ENCODE measurements around the gene TMEM109.

Gene TMEM109

DNA sequence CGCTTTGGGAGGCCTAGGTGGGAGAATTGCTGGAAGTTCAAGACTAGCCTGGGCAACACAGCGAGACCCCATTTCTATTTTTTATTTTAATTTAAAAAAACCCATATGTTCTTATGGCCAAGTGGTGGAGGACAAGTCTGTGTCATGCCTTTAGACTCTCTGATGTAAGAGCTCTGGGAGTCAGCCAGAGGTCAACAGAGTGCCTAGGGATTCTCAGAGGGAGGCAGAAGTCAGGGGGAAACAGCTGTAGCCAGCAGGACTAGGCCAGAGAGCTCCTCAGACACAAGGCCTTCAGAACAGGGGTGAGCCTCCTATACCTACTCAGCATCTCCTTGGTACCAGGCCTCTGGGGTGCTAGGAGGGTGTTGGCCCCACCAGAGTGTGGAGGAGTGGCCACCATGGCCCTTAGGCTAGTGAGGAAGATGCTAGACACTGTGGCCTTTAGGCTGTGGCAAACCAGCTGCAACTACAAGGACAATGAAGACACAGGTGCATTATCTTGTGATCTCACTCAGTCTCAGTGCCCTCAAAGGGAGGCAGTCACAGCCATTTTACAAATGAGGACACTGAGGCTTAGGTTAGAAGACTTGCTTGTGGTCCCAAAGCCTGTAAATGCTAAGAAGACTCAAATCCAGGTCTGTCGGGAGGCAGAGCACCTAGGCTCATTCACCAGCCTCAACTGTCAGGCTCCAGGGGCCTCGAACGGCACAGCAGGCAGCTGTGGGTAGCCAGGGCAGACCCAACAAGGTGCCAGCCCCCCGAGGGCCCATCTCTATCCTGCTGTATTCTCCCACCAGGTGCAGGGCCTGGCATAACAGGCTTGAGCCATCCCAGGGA lies 41.6 kb upstream of the TMEM109 start:
- Histone ChIP-seq H3K27ac (ENCODE audit: low read length) (no peak overlapping the region), H3K36me3 (ENCODE audit: control insufficient read depth in 1 of 2, insufficient read depth in 2 of 2, low read length in 2 of 2) (no peaks in the 10 kb centered on the region), H3K4me3 (ENCODE audit: low read depth in 1 of 2, low read length in 2 of 2) (no peak overlapping the region), H3K27me3 (ENCODE audit: low read depth, low read length) (no peaks in the 10 kb centered on the region), H3K9me3 (ENCODE audit: control insufficient read depth in 1 of 2, low read length in 2 of 2) (no peaks in the 10 kb centered on the region), H3K4me1 (ENCODE audit: control insufficient read depth in 1 of 2, insufficient read depth in 2 of 2, low read length in 2 of 2) (peaks cover 8 to 15% of the 10 kb centered on the region in 2 donors)

DNA sequence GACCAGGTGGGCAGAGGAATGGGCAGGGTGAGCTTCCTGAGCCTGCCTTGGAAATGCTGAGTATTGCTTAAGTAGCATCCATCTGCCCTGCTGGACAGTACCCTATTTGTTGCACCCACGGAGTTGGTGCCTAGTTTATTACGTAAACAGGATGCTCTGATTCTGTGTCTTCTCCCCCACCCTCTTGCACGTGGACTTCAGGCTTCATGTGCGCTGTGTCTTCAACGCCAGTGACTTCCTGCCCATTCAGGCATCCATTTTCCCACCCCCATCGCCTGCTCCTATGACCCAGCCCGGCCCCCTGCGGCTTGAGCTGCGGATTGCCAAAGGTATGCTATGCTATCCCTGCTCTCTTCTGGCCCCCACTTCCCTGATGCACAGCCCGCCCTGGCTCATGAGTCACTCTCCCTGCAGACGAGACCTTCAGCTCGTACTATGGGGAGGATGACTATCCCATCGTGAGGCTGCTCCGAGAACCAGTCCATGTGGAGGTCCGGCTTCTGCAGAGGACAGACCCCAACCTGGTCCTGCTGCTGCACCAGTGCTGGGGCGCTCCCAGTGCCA lies 40.9 kb upstream of the TMEM109 start:
- H3K4me1 ChIP-seq (ENCODE audit: control insufficient read depth in 1 of 2, insufficient read depth in 2 of 2, low read length in 2 of 2), result peaks cover 8 to 15% of the 10 kb centered on the region in 2 donors
- H3K27me3 ChIP-seq (ENCODE audit: low read depth, low read length), result no peaks in the 10 kb centered on the region
- H3K4me3 ChIP-seq (ENCODE audit: low read depth in 1 of 2, low read length in 2 of 2), result no peak overlapping the region
- no peaks in the 10 kb centered on the region for H3K9me3 ChIP-seq (ENCODE audit: control insufficient read depth in 1 of 2, low read length in 2 of 2)
- H3K27ac ChIP-seq (ENCODE audit: low read length), result no peak overlapping the region
- no peaks in the 10 kb centered on the region for H3K36me3 ChIP-seq (ENCODE audit: control insufficient read depth in 1 of 2, insufficient read depth in 2 of 2, low read length in 2 of 2)

DNA sequence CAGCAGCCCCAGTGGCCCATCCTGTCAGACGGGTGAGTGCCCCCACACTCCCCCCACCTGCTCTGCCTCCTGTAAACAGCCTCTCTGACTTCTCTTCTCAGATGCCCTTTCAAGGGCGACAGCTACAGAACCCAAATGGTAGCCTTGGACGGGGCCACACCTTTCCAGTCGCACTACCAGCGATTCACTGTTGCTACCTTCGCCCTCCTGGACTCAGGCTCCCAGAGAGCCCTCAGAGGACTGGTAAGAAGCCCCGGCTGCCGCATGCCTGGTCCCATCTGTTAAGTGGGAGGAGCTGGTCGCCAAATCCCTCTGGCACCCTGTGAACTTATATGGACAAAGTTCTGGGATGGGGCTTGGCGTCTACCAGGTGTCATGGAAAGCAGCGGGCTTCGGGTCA lies 40.4 kb upstream of the TMEM109 start:
- no peaks in the 10 kb centered on the region for H3K9me3 ChIP-seq (ENCODE audit: control insufficient read depth in 1 of 2, low read length in 2 of 2)
- no peak overlapping the region for H3K27ac ChIP-seq (ENCODE audit: low read length)
- H3K4me1 ChIP-seq (ENCODE audit: control insufficient read depth in 1 of 2, insufficient read depth in 2 of 2, low read length in 2 of 2), result peaks cover 8 to 15% of the 10 kb centered on the region in 2 donors
- no peaks in the 10 kb centered on the region for H3K27me3 ChIP-seq (ENCODE audit: low read depth, low read length)
- H3K4me3 ChIP-seq (ENCODE audit: low read depth in 1 of 2, low read length in 2 of 2), result no peak overlapping the region
- no peaks in the 10 kb centered on the region for H3K36me3 ChIP-seq (ENCODE audit: control insufficient read depth in 1 of 2, insufficient read depth in 2 of 2, low read length in 2 of 2)

DNA sequence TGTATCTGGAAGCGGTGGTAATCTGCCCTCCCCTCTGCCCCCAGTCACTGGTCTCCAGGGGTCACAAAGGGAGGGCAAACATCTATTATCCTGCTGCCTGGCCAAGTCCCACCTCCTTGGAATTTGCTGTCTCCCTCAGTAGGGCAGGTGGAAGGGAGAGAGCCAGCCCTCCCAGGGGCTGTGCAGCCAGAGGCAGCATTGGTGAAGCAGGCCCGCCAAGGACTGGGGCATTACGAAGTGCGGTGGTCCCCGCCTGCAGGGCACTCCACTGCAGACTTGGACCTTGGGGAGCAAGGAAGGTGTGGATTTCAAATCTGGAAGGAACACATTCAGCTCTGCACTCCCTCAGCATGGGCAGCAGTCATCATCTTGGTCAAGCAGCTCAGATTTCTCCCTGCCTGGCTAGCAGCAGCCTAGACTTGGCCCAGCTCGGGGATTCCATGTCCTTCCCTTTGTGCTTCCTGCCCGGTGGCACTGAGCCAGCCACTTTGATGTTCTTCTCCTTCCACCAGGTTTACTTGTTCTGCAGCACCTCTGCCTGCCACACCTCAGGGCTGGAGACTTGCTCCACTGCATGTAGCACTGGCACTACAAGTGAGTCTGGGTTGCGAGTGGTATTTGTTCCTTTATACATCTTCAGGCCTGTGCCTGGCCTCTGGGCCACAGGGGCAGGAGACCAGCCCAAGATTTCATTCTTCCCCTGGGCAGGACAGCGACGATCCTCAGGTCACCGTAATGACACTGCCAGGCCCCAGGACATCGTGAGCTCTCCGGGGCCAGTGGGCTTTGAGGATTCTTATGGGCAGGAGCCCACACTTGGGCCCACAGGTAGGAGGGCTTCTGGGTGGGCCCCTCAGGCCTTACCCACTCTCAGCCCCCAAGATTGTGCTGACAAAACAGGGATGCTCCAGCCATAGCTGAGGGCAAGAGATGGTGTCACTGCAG lies 39.3 kb upstream of the TMEM109 start:
- Histone ChIP-seq H3K4me3 (ENCODE audit: low read depth in 1 of 2, low read length in 2 of 2) (no peak overlapping the region), H3K27ac (ENCODE audit: low read length) (no peak overlapping the region), H3K27me3 (ENCODE audit: low read depth, low read length) (no peaks in the 10 kb centered on the region), H3K36me3 (ENCODE audit: control insufficient read depth in 1 of 2, insufficient read depth in 2 of 2, low read length in 2 of 2) (no peaks in the 10 kb centered on the region), H3K4me1 (ENCODE audit: control insufficient read depth in 1 of 2, insufficient read depth in 2 of 2, low read length in 2 of 2) (peaks cover 8 to 15% of the 10 kb centered on the region in 2 donors), H3K9me3 (ENCODE audit: control insufficient read depth in 1 of 2, low read length in 2 of 2) (no peaks in the 10 kb centered on the region)

DNA sequence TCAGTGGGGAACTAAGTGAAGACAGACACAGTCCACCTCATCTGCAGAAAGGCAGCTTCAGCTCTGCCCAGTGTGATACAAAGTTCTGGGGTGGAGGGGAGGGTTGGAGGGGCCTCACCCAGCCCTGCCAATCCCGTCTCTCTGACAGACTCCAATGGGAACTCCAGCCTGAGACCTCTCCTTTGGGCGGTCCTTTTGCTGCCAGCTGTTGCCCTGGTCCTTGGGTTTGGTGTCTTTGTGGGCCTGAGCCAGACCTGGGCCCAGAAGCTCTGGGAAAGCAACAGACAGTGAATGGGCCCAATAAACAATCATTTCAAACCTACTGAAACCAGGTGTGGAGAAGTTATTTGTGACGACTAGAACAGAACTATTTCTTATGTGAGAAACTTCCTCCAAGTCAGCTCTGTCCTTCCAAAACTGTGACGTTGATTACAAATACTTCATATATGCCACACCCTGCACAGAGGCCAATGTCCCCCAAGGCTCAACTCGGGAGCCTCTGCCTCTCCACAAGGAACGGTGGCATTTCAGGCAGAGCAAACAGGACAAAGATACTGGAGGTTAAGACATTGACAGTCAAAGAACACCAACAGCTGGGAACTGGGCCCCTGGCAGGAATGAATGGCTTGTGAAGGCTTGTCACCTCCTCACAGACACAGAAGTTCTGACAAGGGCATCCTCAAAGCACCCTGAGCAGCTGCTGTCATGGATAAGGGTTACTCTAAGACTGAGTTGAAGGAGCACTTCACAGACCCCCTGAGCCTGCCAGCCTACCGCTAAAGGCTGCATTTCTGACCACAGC lies 38.4 kb upstream of the TMEM109 start:
- no peaks in the 10 kb centered on the region for H3K27me3 ChIP-seq (ENCODE audit: low read depth, low read length)
- no peak overlapping the region for H3K4me3 ChIP-seq (ENCODE audit: low read depth in 1 of 2, low read length in 2 of 2)
- no peaks in the 10 kb centered on the region for H3K9me3 ChIP-seq (ENCODE audit: control insufficient read depth in 1 of 2, low read length in 2 of 2)
- H3K4me1 ChIP-seq (ENCODE audit: control insufficient read depth in 1 of 2, insufficient read depth in 2 of 2, low read length in 2 of 2), result peaks cover 8 to 15% of the 10 kb centered on the region in 2 donors
- H3K36me3 ChIP-seq (ENCODE audit: control insufficient read depth in 1 of 2, insufficient read depth in 2 of 2, low read length in 2 of 2), result peaks cover 5 to 7% of the 10 kb centered on the region in 2 donors
- no peak overlapping the region for H3K27ac ChIP-seq (ENCODE audit: low read length)

DNA sequence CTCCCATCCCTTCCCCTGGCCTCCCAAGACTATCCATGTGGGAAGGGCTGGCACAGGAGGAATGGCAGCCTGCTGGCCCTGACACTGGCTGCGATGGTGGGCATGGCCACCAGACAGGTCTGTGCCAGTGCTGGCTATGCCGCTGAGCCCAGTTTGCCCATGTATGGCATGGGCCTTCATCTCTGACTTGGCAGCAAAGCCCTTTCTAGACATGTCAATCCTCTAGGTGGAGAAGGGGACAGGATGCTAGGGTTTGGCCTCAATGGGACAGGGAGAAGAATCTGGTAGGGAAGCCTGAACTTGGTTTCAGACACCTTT lies 37.8 kb upstream of the TMEM109 start:
- H3K4me1 ChIP-seq (ENCODE audit: control insufficient read depth in 1 of 2, insufficient read depth in 2 of 2, low read length in 2 of 2), result peaks cover 8 to 15% of the 10 kb centered on the region in 2 donors
- peaks cover 5 to 9% of the 10 kb centered on the region in 2 donors for H3K36me3 ChIP-seq (ENCODE audit: control insufficient read depth in 1 of 2, insufficient read depth in 2 of 2, low read length in 2 of 2)
- H3K27ac ChIP-seq (ENCODE audit: low read length), result no peak overlapping the region
- no peaks in the 10 kb centered on the region for H3K27me3 ChIP-seq (ENCODE audit: low read depth, low read length)
- H3K4me3 ChIP-seq (ENCODE audit: low read depth in 1 of 2, low read length in 2 of 2), result no peak overlapping the region
- H3K9me3 ChIP-seq (ENCODE audit: control insufficient read depth in 1 of 2, low read length in 2 of 2), result no peaks in the 10 kb centered on the region

DNA sequence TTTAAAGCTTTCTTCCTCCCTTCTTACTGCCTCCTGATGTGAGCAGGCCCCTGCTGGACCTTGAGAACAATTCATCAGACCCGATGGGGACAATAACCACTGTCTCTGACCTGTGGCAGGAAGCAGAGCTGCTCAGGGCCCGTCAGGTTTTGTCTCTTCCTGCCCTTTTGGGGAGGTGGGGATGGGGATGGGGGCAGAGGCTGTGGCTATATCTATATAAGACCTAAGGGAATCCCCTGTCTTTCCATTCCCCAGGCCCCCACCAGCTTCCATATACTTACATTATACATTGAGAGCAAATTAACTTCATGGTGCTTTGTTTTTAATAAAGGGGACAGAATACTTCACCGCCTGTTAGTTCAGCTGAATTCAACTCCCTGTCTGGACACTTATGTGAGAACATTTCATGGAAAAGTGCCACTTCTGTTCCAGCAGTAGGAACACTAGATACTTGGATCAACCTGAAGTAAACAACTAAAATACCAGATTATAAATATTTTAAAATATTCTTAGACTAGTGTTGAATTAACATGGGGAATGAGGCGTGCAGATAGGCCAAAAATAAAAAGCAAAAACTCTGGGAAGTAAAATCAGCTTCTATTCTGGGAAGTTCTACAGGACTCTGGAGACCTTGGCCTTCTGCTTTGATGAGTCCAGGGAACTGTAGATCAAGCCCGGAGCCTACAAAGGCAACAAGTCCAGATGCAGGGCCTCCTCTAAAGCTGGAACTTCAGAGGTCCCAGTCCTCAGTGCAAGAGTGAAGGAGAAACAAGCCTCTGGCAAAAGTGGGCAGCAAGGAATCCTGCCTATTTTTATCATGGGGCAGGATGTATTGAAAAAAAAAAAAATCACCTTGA lies 35.5 kb upstream of the TMEM109 start:
- Histone ChIP-seq H3K4me1 (ENCODE audit: control insufficient read depth in 1 of 2, insufficient read depth in 2 of 2, low read length in 2 of 2) (no peaks in the 10 kb centered on the region), H3K27ac (ENCODE audit: low read length) (no peak overlapping the region), H3K36me3 (ENCODE audit: control insufficient read depth in 1 of 2, insufficient read depth in 2 of 2, low read length in 2 of 2) (peaks cover 5 to 9% of the 10 kb centered on the region in 2 donors)

DNA sequence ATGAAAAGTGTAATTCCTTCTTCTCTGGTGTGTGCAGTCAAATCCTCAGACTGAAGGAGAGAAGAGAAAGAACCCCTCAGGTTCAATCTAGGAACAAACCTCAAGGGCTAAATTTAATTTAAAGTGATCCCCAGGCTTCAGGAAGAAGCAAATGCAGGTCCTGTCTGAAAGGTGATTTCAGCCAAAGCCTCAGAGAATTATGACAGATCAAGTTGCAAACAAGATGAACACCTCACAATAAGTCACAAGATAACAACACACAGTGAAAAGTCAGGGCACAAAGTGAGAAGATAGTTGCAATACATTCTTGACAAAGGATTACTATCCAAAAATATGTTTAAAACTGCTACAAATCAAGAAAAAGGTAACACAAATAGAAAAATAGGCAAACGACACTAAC lies 34.9 kb upstream of the TMEM109 start:
- Histone ChIP-seq H3K27ac (ENCODE audit: low read length) (no peak overlapping the region), H3K27me3 (ENCODE audit: low read depth, low read length) (no peaks in the 10 kb centered on the region), H3K9me3 (ENCODE audit: control insufficient read depth in 1 of 2, low read length in 2 of 2) (no peaks in the 10 kb centered on the region), H3K4me3 (ENCODE audit: low read depth in 1 of 2, low read length in 2 of 2) (no peak overlapping the region), H3K4me1 (ENCODE audit: control insufficient read depth in 1 of 2, insufficient read depth in 2 of 2, low read length in 2 of 2) (no peaks in the 10 kb centered on the region), H3K36me3 (ENCODE audit: control insufficient read depth in 1 of 2, insufficient read depth in 2 of 2, low read length in 2 of 2) (peaks cover 5 to 9% of the 10 kb centered on the region in 2 donors)

More for the DNA sequence above, 35.5 kb upstream of the TMEM109 start:
- Histone ChIP-seq H3K9me3 (ENCODE audit: control insufficient read depth in 1 of 2, low read length in 2 of 2) (no peaks in the 10 kb centered on the region), H3K27me3 (ENCODE audit: low read depth, low read length) (no peaks in the 10 kb centered on the region), H3K4me3 (ENCODE audit: low read depth in 1 of 2, low read length in 2 of 2) (no peak overlapping the region)

DNA sequence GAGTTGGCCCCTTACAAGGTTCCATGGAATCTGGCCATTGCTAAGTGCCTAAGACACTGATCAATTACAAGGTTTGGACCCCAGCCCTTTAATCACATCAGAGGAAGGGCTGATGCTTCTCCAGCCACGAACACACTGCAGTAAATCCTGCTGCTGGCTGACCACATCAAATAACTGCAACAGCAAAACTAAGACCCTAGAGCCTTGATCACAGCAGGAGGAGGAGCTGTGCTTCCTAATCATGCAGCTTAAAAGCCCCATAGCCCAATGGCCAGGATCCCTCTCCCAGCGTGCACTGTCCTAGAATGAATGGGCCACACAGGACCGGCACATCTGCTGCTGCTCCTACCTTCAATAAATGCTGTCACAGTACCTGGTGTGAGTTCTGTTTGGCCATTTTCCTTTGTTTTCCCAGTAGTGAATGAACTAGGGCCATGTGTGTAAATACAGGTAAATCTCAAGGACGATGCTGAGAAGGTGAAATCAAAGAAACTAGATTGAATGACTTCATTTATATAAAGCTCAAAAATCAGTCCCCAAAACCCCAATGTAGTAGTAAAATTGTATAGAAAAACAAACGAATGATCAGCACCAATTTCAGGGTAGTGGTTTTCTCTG lies 33.9 kb upstream of the TMEM109 start:
- no peaks in the 10 kb centered on the region for H3K9me3 ChIP-seq (ENCODE audit: control insufficient read depth in 1 of 2, low read length in 2 of 2)
- no peak overlapping the region for H3K27ac ChIP-seq (ENCODE audit: low read length)
- H3K4me1 ChIP-seq (ENCODE audit: control insufficient read depth in 1 of 2, insufficient read depth in 2 of 2, low read length in 2 of 2), result no peaks in the 10 kb centered on the region
- H3K27me3 ChIP-seq (ENCODE audit: low read depth, low read length), result no peaks in the 10 kb centered on the region
- no peak overlapping the region for H3K4me3 ChIP-seq (ENCODE audit: low read depth in 1 of 2, low read length in 2 of 2)
- H3K36me3 ChIP-seq (ENCODE audit: control insufficient read depth in 1 of 2, insufficient read depth in 2 of 2, low read length in 2 of 2), result peaks cover 5 to 9% of the 10 kb centered on the region in 2 donors
